H9 (cell line): ENCODE measurements around the gene LARP4B. TPM values are rescaled to one million over a fixed set of nuclear protein-coding genes. Genes with fewer than 3 reads are reported as not detected.

ENCODE experiments used
- DNase-seq: peaks from one replicate; pipeline ENCODE4 v3.0.0-alpha.2; 2017
- H2AFZ ChIP-seq: one replicate; pipeline ENCODE4 v1.6.1; 2013; ENCODE audit warnings: mild to moderate bottlenecking, low read length, control low read depth, moderate library complexity
- H2AK5ac ChIP-seq: 2 replicates; pipeline ENCODE4 v1.6.1; 2013; ENCODE audit warnings: low read length, control low read depth, mixed read lengths; ENCODE audit not compliant: insufficient read length
- H2BK120ac ChIP-seq: one replicate; pipeline ENCODE4 v1.6.1; 2013; ENCODE audit warnings: low read depth, mild to moderate bottlenecking, low read length, control low read depth, inconsistent platforms; ENCODE audit not compliant: poor library complexity, severe bottlenecking
- H2BK12ac ChIP-seq: 2 replicates; pipeline ENCODE4 v1.6.1; 2013; ENCODE audit warnings: low read length, control low read depth, mixed read lengths, low read depth; ENCODE audit not compliant: insufficient read length
- H2BK15ac ChIP-seq: 2 replicates; pipeline ENCODE4 v1.6.1; 2013; ENCODE audit warnings: low read depth, low read length, control low read depth
- H2BK20ac ChIP-seq: one replicate; pipeline ENCODE4 v1.6.1; 2013; ENCODE audit warnings: low read depth, mild to moderate bottlenecking, low read length, control low read depth, inconsistent platforms; ENCODE audit not compliant: poor library complexity, severe bottlenecking
- H2BK5ac ChIP-seq: 2 replicates; pipeline ENCODE4 v1.6.1; 2013; ENCODE audit warnings: low read length, control low read depth, mixed read lengths; ENCODE audit not compliant: insufficient read length
- H3K14ac ChIP-seq: 2 replicates; pipeline ENCODE4 v1.6.1; 2013; ENCODE audit warnings: low read length, control low read depth; ENCODE audit not compliant: insufficient read depth
- H3K18ac ChIP-seq: 2 replicates; pipeline ENCODE4 v1.6.1; 2013; ENCODE audit warnings: low read depth, mild to moderate bottlenecking, mixed read lengths, low read length, control low read depth; ENCODE audit not compliant: insufficient read length
- H3K23ac ChIP-seq: 2 replicates; pipeline ENCODE4 v1.6.1; 2013; ENCODE audit warnings: low read length, control low read depth, mixed read lengths, low read depth; ENCODE audit not compliant: insufficient read length
- H3K23me2 ChIP-seq: 2 replicates; pipeline ENCODE4 v1.6.1; 2013; ENCODE audit warnings: low read depth, mild to moderate bottlenecking, mixed read lengths, low read length, control low read depth; ENCODE audit not compliant: insufficient read length, poor library complexity, severe bottlenecking
- H3K27ac ChIP-seq: 2 replicates; pipeline ENCODE4 v1.5.1; 2013; ENCODE audit warnings: low read length, control low read depth, mixed read lengths, low read depth; ENCODE audit not compliant: insufficient read length
- H3K27me3 ChIP-seq: 2 replicates; pipeline ENCODE4 v1.6.1; 2013; ENCODE audit warnings: low read length, control low read depth, inconsistent platforms; ENCODE audit not compliant: insufficient read depth
- H3K4ac ChIP-seq: 2 replicates; pipeline ENCODE4 v1.6.1; 2013; ENCODE audit warnings: low read depth, mild to moderate bottlenecking, control low read depth, inconsistent platforms, low read length, moderate library complexity
- H3K4me1 ChIP-seq: 2 replicates; pipeline ENCODE4 v1.6.1; 2013; ENCODE audit warnings: low read length, control low read depth, inconsistent platforms; ENCODE audit not compliant: insufficient read depth
- H3K4me2 ChIP-seq: 2 replicates; pipeline ENCODE4 v1.6.1; 2013; ENCODE audit warnings: low read length, control low read depth, mixed read lengths; ENCODE audit not compliant: insufficient read length, insufficient read depth
- H3K56ac ChIP-seq: 2 replicates; pipeline ENCODE4 v1.6.1; 2013; ENCODE audit warnings: low read depth, mild to moderate bottlenecking, mixed read lengths, low read length, control low read depth; ENCODE audit not compliant: insufficient read length
- H3K79me1 ChIP-seq: 2 replicates; pipeline ENCODE4 v1.6.1; 2013; ENCODE audit warnings: low read depth, mild to moderate bottlenecking, moderate library complexity, low read length, control low read depth, inconsistent platforms; ENCODE audit not compliant: insufficient read depth, poor library complexity, severe bottlenecking
- H3K79me2 ChIP-seq: 2 replicates; pipeline ENCODE4 v1.6.1; 2013; ENCODE audit warnings: low read length, control low read depth, inconsistent platforms; ENCODE audit not compliant: insufficient read depth
- H3K9ac ChIP-seq: 2 replicates; pipeline ENCODE4 v1.6.1; 2013; ENCODE audit warnings: low read length, control low read depth, mixed read lengths; ENCODE audit not compliant: insufficient read length; ENCODE audit errors: extremely low read depth
- H3K9me3 ChIP-seq: one replicate; pipeline ENCODE4 v1.6.1; 2013; ENCODE audit warnings: low read depth, low read length, inconsistent platforms; ENCODE audit not compliant: control insufficient read depth
- H3T11ph ChIP-seq: one replicate; pipeline ENCODE4 v1.6.1; 2013; ENCODE audit warnings: mild to moderate bottlenecking, low read length, control low read depth, inconsistent platforms
- H4K20me1 ChIP-seq: one replicate; pipeline ENCODE4 v1.6.1; 2013; ENCODE audit not compliant: control insufficient read depth, insufficient read length, insufficient read depth
- H4K5ac ChIP-seq: 2 replicates; pipeline ENCODE4 v1.6.1; 2013; ENCODE audit warnings: low read depth, mild to moderate bottlenecking, mixed read lengths, low read length, control low read depth; ENCODE audit not compliant: insufficient read length
- H4K8ac ChIP-seq: replicated peaks from 2 replicates; pipeline ENCODE4 v1.6.1; 2013; ENCODE audit warnings: low read length, control low read depth, mixed read lengths, low read depth; ENCODE audit not compliant: insufficient read length
- H4K91ac ChIP-seq: 2 replicates; pipeline ENCODE4 v1.6.1; 2013; ENCODE audit warnings: low read depth, mild to moderate bottlenecking, moderate library complexity, mixed read lengths, low read length, control low read depth; ENCODE audit not compliant: insufficient read length
- H3K27ac Mint-ChIP-seq, 3 experiments: 2 replicates in 2 of 3; 3 replicates in 1 of 3; pipeline ENCODE4 v1.8.0; 2020 to 2021; ENCODE audit warnings: mixed read lengths in 3 of 3, mild to moderate bottlenecking in 1 of 3, moderate library complexity in 1 of 3
- H3K27me3 Mint-ChIP-seq: 2 replicates; pipeline ENCODE4 v1.8.0; 2021; ENCODE audit warnings: low read depth, mild to moderate bottlenecking, moderate library complexity, mixed read lengths
- H3K36me3 Mint-ChIP-seq, 3 experiments: 2 replicates in 2 of 3; 3 replicates in 1 of 3; pipeline ENCODE4 v1.8.0; 2020 to 2021; ENCODE audit warnings: low read depth in 3 of 3, mixed read lengths in 3 of 3; ENCODE audit not compliant: insufficient read depth in 1 of 3
- H3K4me1 Mint-ChIP-seq, 2 experiments: 2 replicates each; pipeline ENCODE4 v1.8.0; 2020; ENCODE audit warnings: mixed read lengths in 2 of 2
- H3K4me3 Mint-ChIP-seq, 2 experiments: 2 replicates in 1 of 2; 3 replicates in 1 of 2; pipeline ENCODE4 v1.8.0; 2020 to 2021; ENCODE audit warnings: mild to moderate bottlenecking in 2 of 2, mixed read lengths in 2 of 2, moderate library complexity in 1 of 2
- H3K9me3 Mint-ChIP-seq, 2 experiments: 2 replicates in 1 of 2; 3 replicates in 1 of 2; pipeline ENCODE4 v1.8.0; 2020; ENCODE audit warnings: mild to moderate bottlenecking in 2 of 2, mixed read lengths in 2 of 2, moderate library complexity in 1 of 2
- WGBS: extraction: QIAGEN DNeasy Blood & Tissue Kit; methylation state at CpG from one replicate; pipeline ENCODE4 v1.1.7; 2013; ENCODE audit warnings: missing lambda C conversion rate, low lambda C conversion rate, mixed read lengths; ENCODE audit not compliant: insufficient read length; ENCODE audit errors: extremely low coverage; 5-methylcytosine and 5-hydroxymethylcytosine counted together
- total RNA-seq: library from RNA; stranded (reverse); gene quantifications from 2 replicates; pipeline ENCODE4 v1.2.1, GENCODE V29; 2021
- TF ChIP-seq, protein P1 (sequence below): fragments of 200-600 bp; sonication (generic); conservative IDR thresholded peaks from 3 replicates; pipeline ENCODE4 v1.8.0; 2021; ENCODE audit warnings: antibody characterized with exemption, mild to moderate bottlenecking

LARP4B gene
- total RNA-seq, 1 experiment from 2014 or later = 88.9 TPM

GRCh38 chr10:841535-841934, 90.0 kb downstream of the LARP4B start:
- H3K9me3 ChIP-seq = no peaks in the 10 kb centered on the region
- no CpG with 5 or more reads among the region's 5 CpGs for WGBS
- H3K27ac Mint-ChIP-seq = no peak overlapping the region
- no peak overlapping the region for H2AK5ac ChIP-seq
- no peak overlapping the region for H2BK5ac ChIP-seq
- H3K4me1 ChIP-seq = no peaks in the 10 kb centered on the region
- TF ChIP-seq, protein P1, sequence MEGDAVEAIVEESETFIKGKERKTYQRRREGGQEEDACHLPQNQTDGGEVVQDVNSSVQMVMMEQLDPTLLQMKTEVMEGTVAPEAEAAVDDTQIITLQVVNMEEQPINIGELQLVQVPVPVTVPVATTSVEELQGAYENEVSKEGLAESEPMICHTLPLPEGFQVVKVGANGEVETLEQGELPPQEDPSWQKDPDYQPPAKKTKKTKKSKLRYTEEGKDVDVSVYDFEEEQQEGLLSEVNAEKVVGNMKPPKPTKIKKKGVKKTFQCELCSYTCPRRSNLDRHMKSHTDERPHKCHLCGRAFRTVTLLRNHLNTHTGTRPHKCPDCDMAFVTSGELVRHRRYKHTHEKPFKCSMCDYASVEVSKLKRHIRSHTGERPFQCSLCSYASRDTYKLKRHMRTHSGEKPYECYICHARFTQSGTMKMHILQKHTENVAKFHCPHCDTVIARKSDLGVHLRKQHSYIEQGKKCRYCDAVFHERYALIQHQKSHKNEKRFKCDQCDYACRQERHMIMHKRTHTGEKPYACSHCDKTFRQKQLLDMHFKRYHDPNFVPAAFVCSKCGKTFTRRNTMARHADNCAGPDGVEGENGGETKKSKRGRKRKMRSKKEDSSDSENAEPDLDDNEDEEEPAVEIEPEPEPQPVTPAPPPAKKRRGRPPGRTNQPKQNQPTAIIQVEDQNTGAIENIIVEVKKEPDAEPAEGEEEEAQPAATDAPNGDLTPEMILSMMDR = no peak
- no peaks in the 10 kb centered on the region for H3K4me1 Mint-ChIP-seq
- no peak overlapping the region for H2BK15ac ChIP-seq
- H3T11ph ChIP-seq = no peak overlapping the region
- H3K9me3 Mint-ChIP-seq = no peaks in the 10 kb centered on the region
- no peaks in the 10 kb centered on the region for H4K20me1 ChIP-seq
- no peak overlapping the region for H3K18ac ChIP-seq
- H3K27me3 Mint-ChIP-seq = no peaks in the 10 kb centered on the region
- no peak overlapping the region for H4K5ac ChIP-seq
- H3K4ac ChIP-seq = no peak overlapping the region
- no peak overlapping the region for H3K14ac ChIP-seq
- no peak overlapping the region for H4K91ac ChIP-seq
- no peak overlapping the region for H2AFZ ChIP-seq
- H3K9ac ChIP-seq = no peak overlapping the region
- no peak for DNase-seq
- no peak overlapping the region for H4K8ac ChIP-seq
- peaks cover 27 to 73% (median 44%) of the 10 kb centered on the region in 3 experiments; a peak in 6 of 7 replicates for H3K36me3 Mint-ChIP-seq
- peaks cover 6% of the 10 kb centered on the region for H3K79me1 ChIP-seq
- H2BK120ac ChIP-seq = no peak overlapping the region
- H2BK12ac ChIP-seq = no peak overlapping the region
- H2BK20ac ChIP-seq = no peak overlapping the region
- no peak overlapping the region for H3K4me2 ChIP-seq
- H3K79me2 ChIP-seq = peaks cover 5% of the 10 kb centered on the region; the same call in 1 of the 2 replicates
- H3K4me3 Mint-ChIP-seq = no peak overlapping the region
- H3K27me3 ChIP-seq = no peaks in the 10 kb centered on the region
- H3K56ac ChIP-seq = no peak overlapping the region
- H3K23ac ChIP-seq = no peak overlapping the region
- no peaks in the 10 kb centered on the region for H3K23me2 ChIP-seq
- H3K27ac ChIP-seq = no peak overlapping the region
